ENCODE data around the gene RBPMS2.

The RBPMS2 gene

GRCh38 chr15:64690008-64690407, 85.4 kb downstream of the RBPMS2 start:
- Histone ChIP-seq H3K36me3 (ENCODE audit: control insufficient read depth in 5 of 5, insufficient read depth in 5 of 5, low read length in 5 of 5) (peaks cover 0 to 58% (median 52%) of the 10 kb centered on the region in 5 donors), H3K4me1 (ENCODE audit: control insufficient read depth in 5 of 5, insufficient read depth in 5 of 5, low read length in 5 of 5) (peaks cover 4 to 55% (median 42%) of the 10 kb centered on the region in 5 donors), H3K9ac (ENCODE audit: low read length in 5 of 5) (peak overlapping the region in 1 of 5 donors; percentile 35), H3K9me3 (ENCODE audit: control insufficient read depth in 5 of 5, low read length in 5 of 5) (no peaks in the 10 kb centered on the region), H3K27me3 (ENCODE audit: control insufficient read depth in 5 of 5, insufficient read depth in 4 of 5, low read length in 5 of 5) (no peaks in the 10 kb centered on the region), H3K4me3 (ENCODE audit: low read depth in 1 of 5, low read length in 5 of 5) (no peak overlapping the region), H3K27ac (ENCODE audit: low read depth, low read length) (no peak overlapping the region)

All from subcutaneous abdominal adipose tissue (tissue), 5 donors.